Pancreas (tissue), 10 donors: ENCODE measurements around the gene TMEM158. TPM values are rescaled to one million over a fixed set of nuclear protein-coding genes. Genes with fewer than 3 reads are reported as not detected.
A peak's percentile ranks its signal among the peaks of the same experiment; 100 is the strongest.

Source experiments
- ATAC-seq, 4 donors: fragments of 200-7000 bp; cut with Tn5 transposase; one replicate each; pipeline versions ENCODE4 v1.8.0 to v1.9.1; 2020; ENCODE audit warnings: mild to moderate bottlenecking in 4 of 4, moderate library complexity in 4 of 4
- DNase-seq, 6 donors: peaks; one replicate each; pipeline ENCODE4 v3.0.0-alpha.2; 2020
- FAIRE-seq: peaks from 2 replicates; lab custom pipeline; 2012; peaks lifted over from hg19 to GRCh38; lab: Jason Lieb, UNC
- H3K27ac ChIP-seq, 4 donors: fragments of 200-600 bp; sonication (generic); 1 replicate in 3 of 4; 2 replicates in 1 of 4; pipeline versions ENCODE4 v1.5.0 to v1.8.0; 2020
- H3K27me3 ChIP-seq, 4 donors: fragments of 200-600 bp; one replicate each; pipeline ENCODE4 v1.8.0; 2021
- H3K36me3 ChIP-seq, 3 donors: fragments of 200-600 bp; sonication (generic) in 1 of 3; one replicate each; pipeline versions ENCODE4 v1.5.0 to v1.8.0; 2020 to 2021
- H3K4me1 ChIP-seq, 3 donors: fragments of 200-600 bp; one replicate each; pipeline ENCODE4 v1.8.0; 2021
- H3K4me3 ChIP-seq, 4 donors: fragments of 200-600 bp; sonication (generic) in 2 of 4; one replicate each; pipeline versions ENCODE4 v1.5.0 to v1.8.0; 2020 to 2021
- H3K9me3 ChIP-seq, 4 donors: fragments of 200-600 bp; one replicate each; pipeline ENCODE4 v1.8.0; 2021
- CTCF ChIP-seq, 4 donors: fragments of 200-600 bp; sonication (generic) in 3 of 4; IDR thresholded peaks; one replicate each; pipeline versions ENCODE4 v1.5.0 to v1.8.0; 2021; ENCODE audit warnings: antibody characterized with exemption in 4 of 4
- WGBS, 2 donors: extraction: QIAGEN DNeasy Blood & Tissue Kit; methylation state at CpG; one replicate each; pipeline ENCODE4 v1.1.7; 2013; 5-methylcytosine and 5-hydroxymethylcytosine counted together
- intact Hi-C, 3 donors: fragments of 100-400 bp; cut with DNase I; formaldehyde crosslinking; loops; one replicate each; pipeline versions ENCODE4 v1.11.1 to v1.14.2; 2022
- polyA plus RNA-seq, 2 donors: library from polyadenylated mRNA; stranded (reverse); fragments of 200-250 nt; gene quantifications; one replicate each; pipeline ENCODE4 v1.2.3, GENCODE V29; 2013
- total RNA-seq, 6 donors: library from RNA; stranded (reverse); fragmentation: NEBNext Ultra II Directional in 4 of 6; extraction: Animal tissue kit (Norgen Biotek cat#: 25700) in 4 of 6; gene quantifications; one replicate each; pipeline versions ENCODE4 v1.2.1 to v1.2.4, GENCODE V29; 2021 to 2023
- donor health status: healthy with polysubstance abuse.
- donor health status: DM: no; HTN: no; CAD: no; lungs with moderate emphysema.
- donor health status: DM: no; HTN: no; CAD: no.
- donor health status: control.
- donor health status: control.
- donor health status: Bipolar disorder and iron deficiency.
- donor health status: DM: yes; HTN: yes; CAD: no.
- donor health status: DM: no; HTN: no; CAD: no.
- donor health status: DM: no; HTN: no; CAD: no.
- donor health status: DM: yes; HTN: yes; CAD: no.

TMEM158 gene
- 1 to 10 TPM; 1.3 to 5.4 (median 2.1) TPM for total RNA-seq
- polyA plus RNA-seq, result 1 to 10 TPM; 2.3 to 4.8 TPM

GRCh38 chr3:45226206-45226915, at the start of gene TMEM158:
TMEM158 (minus strand) TSS chr3:45226287; CDS start chr3:45226027, 260 bp downstream.
- DNase-seq, result peak; percentile 71 to 91 (median 82)
- Histone ChIP-seq H3K27me3 (no peaks in the 10 kb centered on the region), H3K27ac (no peak within 1 kb of the TSS), H3K4me1 (no peaks in the 10 kb centered on the region), H3K36me3 (no peaks in the 10 kb centered on the region), H3K4me3 (peak within 1 kb of the TSS; percentile 15 to 48 (median 42)), H3K9me3 (no peaks in the 10 kb centered on the region)
- peak; percentile 88 to 96 (median 91) for ATAC-seq
- TF ChIP-seq CTCF (IDR thresholded peaks at IDR 0.05), result no peak
- intact Hi-C loops, result loop anchor here in 1 of 3 donors (10.0 kb wide), 1 partner anchor 268 kb away; no protein-coding TSS in a partner anchor
- WGBS, 2 donors, result 2% methylated on average over 29 to 63 of the region's 63 CpGs
- no peak for FAIRE-seq

- ATAC-seq, result no peak
- DNase-seq, result no peak
Observed at GRCh38 chr3:45275006-45275704, 49.1 kb upstream of the TMEM158 start.

GRCh38 chr3:45273681-45274515, 47.8 kb upstream of the TMEM158 start:
- DNase-seq (no peak), FAIRE-seq (no peak), ATAC-seq (peak in 1 of 4 donors; percentile 27)
- H3K27ac ChIP-seq, result no peak overlapping the region
- no peak overlapping the region for H3K4me3 ChIP-seq
- H3K36me3 ChIP-seq, result no peaks in the 10 kb centered on the region
- no peak for TF ChIP-seq CTCF (IDR thresholded peaks at IDR 0.05)
- no peaks in the 10 kb centered on the region for H3K9me3 ChIP-seq
- no peaks in the 10 kb centered on the region for H3K27me3 ChIP-seq
- H3K4me1 ChIP-seq, result no peaks in the 10 kb centered on the region
- 52 to 57% methylated on average over 4 of the region's 4 CpGs for WGBS, 2 donors
- intact Hi-C loops, result no loop called here

More at GRCh38 chr3:45275006-45275704, 49.1 kb upstream of the TMEM158 start:
- no peaks in the 10 kb centered on the region for H3K36me3 ChIP-seq
- no peaks in the 10 kb centered on the region for H3K4me1 ChIP-seq
- 34 to 35% methylated on average over 5 of the region's 5 CpGs for whole genome bisulfite sequencing, 2 donors
- no peaks in the 10 kb centered on the region for H3K27me3 ChIP-seq
- no peak for FAIRE-seq
- H3K27ac ChIP-seq, result no peak overlapping the region
- no peak for TF ChIP-seq CTCF (IDR thresholded peaks at IDR 0.05)
- H3K4me3 ChIP-seq, result no peak overlapping the region
- no peaks in the 10 kb centered on the region for H3K9me3 ChIP-seq
- intact Hi-C loops, result no loop called here

GRCh38 chr3:45272828-45273470, 46.9 kb upstream of the TMEM158 start:
- H3K4me1 ChIP-seq, result no peaks in the 10 kb centered on the region
- DNase-seq (no peak), ATAC-seq (no peak), FAIRE-seq (no peak)
- H3K27ac ChIP-seq, result no peak overlapping the region
- intact Hi-C loops, result no loop called here
- H3K36me3 ChIP-seq, result no peaks in the 10 kb centered on the region
- WGBS, 2 donors, result 69 to 74% methylated on average over 6 of the region's 6 CpGs
- no peak for TF ChIP-seq CTCF (IDR thresholded peaks at IDR 0.05)
- no peak overlapping the region for H3K4me3 ChIP-seq
- no peaks in the 10 kb centered on the region for H3K9me3 ChIP-seq
- H3K27me3 ChIP-seq, result no peaks in the 10 kb centered on the region
